GM18858 (cell line): ENCODE measurements around the gene CEBPB.
"Not testable (repeated sequence)": the region's sequence is repeated elsewhere in the genome, so short reads cannot be mapped to it uniquely, and the experiment has no call there.

Experiments used
- ATAC-seq: cut with Tn5 transposase; IDR thresholded peaks from one replicate; pipeline ENCODE4 v1.9.1; 2021; ENCODE audit not compliant: unreplicated experiment

CEBPB gene

GRCh38 chr20:50192364-50193198 lies 2.0 kb downstream of the CEBPB start:
- ATAC-seq: no peak

- ATAC-seq: no peak
Observed at GRCh38 chr20:50193199-50193835, 2.7 kb downstream of the CEBPB start.

- ATAC-seq: no peak
Observed at GRCh38 chr20:50193836-50194421, 3.3 kb downstream of the CEBPB start.

- ATAC-seq: no peak
Observed at GRCh38 chr20:50194422-50194830, 3.8 kb downstream of the CEBPB start.

GRCh38 chr20:50194831-50195523 lies 4.3 kb downstream of the CEBPB start:
- no peak for ATAC-seq

GRCh38 chr20:50195524-50196120 lies 5.0 kb downstream of the CEBPB start:
- no peak for ATAC-seq

- ATAC-seq: no peak
Observed at GRCh38 chr20:50196248-50196647, 5.6 kb downstream of the CEBPB start.

- no peak for ATAC-seq
Observed at GRCh38 chr20:50196896-50197295, 6.3 kb downstream of the CEBPB start.

GRCh38 chr20:50197463-50198179 lies 7.0 kb downstream of the CEBPB start:
- no peak for ATAC-seq

- ATAC-seq: no peak
Observed at GRCh38 chr20:50198180-50198666, 7.6 kb downstream of the CEBPB start.

- ATAC-seq: no peak
Observed at GRCh38 chr20:50198716-50199115, 8.1 kb downstream of the CEBPB start.

GRCh38 chr20:50199703-50200102 lies 9.1 kb downstream of the CEBPB start:
- no peak for ATAC-seq

- ATAC-seq: no peak
Observed at GRCh38 chr20:50200482-50201104, 10.0 kb downstream of the CEBPB start.

GRCh38 chr20:50201710-50202109 lies 11.1 kb downstream of the CEBPB start:
- ATAC-seq: not testable (repeated sequence)

GRCh38 chr20:50202677-50203076 lies 12.0 kb downstream of the CEBPB start:
- ATAC-seq: no peak

GRCh38 chr20:50203951-50204937 lies 13.6 kb downstream of the CEBPB start:
- no peak for ATAC-seq

GRCh38 chr20:50207026-50207425 lies 16.4 kb downstream of the CEBPB start:
- no peak for ATAC-seq

- no peak for ATAC-seq
Observed at GRCh38 chr20:50208085-50208491, 17.5 kb downstream of the CEBPB start.

- ATAC-seq: not testable (repeated sequence)
Observed at GRCh38 chr20:50208815-50209214, 18.2 kb downstream of the CEBPB start.
